Effector memory CD4-positive, alpha-beta T cell (primary cell): ENCODE data around the gene CDC20B.
"Not testable (repeated sequence)": the region's sequence is repeated elsewhere in the genome, so short reads cannot be mapped to it uniquely, and the experiment has no call there.

Source experiments
- DNase-seq, 3 donors: peaks; one replicate each; pipeline ENCODE4 v3.0.0-alpha.2; 2020
- H3K27ac ChIP-seq: 2 replicates; pipeline ENCODE4 v1.7.0; 2013; ENCODE audit warnings: mild to moderate bottlenecking, low read length, moderate library complexity; ENCODE audit not compliant: insufficient read depth, poor library complexity, severe bottlenecking
- H3K27me3 ChIP-seq: replicated peaks from 2 replicates; pipeline ENCODE4 v1.7.0; 2013; ENCODE audit warnings: mild to moderate bottlenecking, low read length; ENCODE audit not compliant: insufficient read depth, control insufficient read depth, poor library complexity, severe bottlenecking
- H3K36me3 ChIP-seq: 2 replicates; pipeline ENCODE4 v1.7.0; 2013; ENCODE audit warnings: mild to moderate bottlenecking, low read length, moderate library complexity; ENCODE audit not compliant: control insufficient read depth, insufficient read depth
- H3K4me1 ChIP-seq: 2 replicates; pipeline ENCODE4 v1.7.0; 2013; ENCODE audit warnings: low read length, mild to moderate bottlenecking; ENCODE audit not compliant: control insufficient read depth, insufficient read depth, poor library complexity, severe bottlenecking
- H3K4me3 ChIP-seq: 2 replicates; pipeline ENCODE4 v1.7.0; 2013; ENCODE audit warnings: low read length, low read depth, mild to moderate bottlenecking; ENCODE audit not compliant: insufficient read depth, poor library complexity, severe bottlenecking
- H3K9me3 ChIP-seq: 2 replicates; pipeline ENCODE4 v1.7.0; 2013; ENCODE audit warnings: mild to moderate bottlenecking, low read length, moderate library complexity; ENCODE audit not compliant: control insufficient read depth

Gene CDC20B

GRCh38 chr5:55141945-55142690 lies 30.9 kb downstream of the CDC20B start:
- H3K27ac ChIP-seq, result no peak overlapping the region
- peaks cover 3% of the 10 kb centered on the region for H3K4me1 ChIP-seq
- H3K4me3 ChIP-seq, result no peak overlapping the region
- no peak for DNase-seq
- no peaks in the 10 kb centered on the region for H3K36me3 ChIP-seq
- no peaks in the 10 kb centered on the region for H3K9me3 ChIP-seq
- no peaks in the 10 kb centered on the region for H3K27me3 ChIP-seq

GRCh38 chr5:55140908-55141665 lies 31.9 kb downstream of the CDC20B start:
- no peaks in the 10 kb centered on the region for H3K27me3 ChIP-seq
- no peak overlapping the region for H3K27ac ChIP-seq
- H3K36me3 ChIP-seq, result no peaks in the 10 kb centered on the region
- H3K4me3 ChIP-seq, result no peak overlapping the region
- H3K4me1 ChIP-seq, result no peaks in the 10 kb centered on the region
- no peaks in the 10 kb centered on the region for H3K9me3 ChIP-seq
- DNase-seq, result no peak

GRCh38 chr5:55136521-55136920 lies 36.5 kb downstream of the CDC20B start:
- H3K36me3 ChIP-seq, result no peaks in the 10 kb centered on the region
- DNase-seq, result no peak
- H3K4me3 ChIP-seq, result no peak overlapping the region
- no peaks in the 10 kb centered on the region for H3K9me3 ChIP-seq
- no peak overlapping the region for H3K27ac ChIP-seq
- peaks cover 2% of the 10 kb centered on the region for H3K4me1 ChIP-seq
- H3K27me3 ChIP-seq, result no peaks in the 10 kb centered on the region

- H3K9me3 ChIP-seq, result no peaks in the 10 kb centered on the region
- no peaks in the 10 kb centered on the region for H3K27me3 ChIP-seq
- DNase-seq, result no peak
- no peak overlapping the region for H3K4me3 ChIP-seq
- no peak overlapping the region for H3K27ac ChIP-seq
- H3K4me1 ChIP-seq, result peaks cover 2% of the 10 kb centered on the region
- no peaks in the 10 kb centered on the region for H3K36me3 ChIP-seq
These were observed 38.8 kb downstream of the CDC20B start for GRCh38 chr5:55134053-55134722.

- H3K4me3 ChIP-seq, result no peak overlapping the region
- no peak for DNase-seq
- no peaks in the 10 kb centered on the region for H3K36me3 ChIP-seq
- H3K27ac ChIP-seq, result no peak overlapping the region
- H3K4me1 ChIP-seq, result no peaks in the 10 kb centered on the region
- H3K27me3 ChIP-seq, result no peaks in the 10 kb centered on the region
- no peaks in the 10 kb centered on the region for H3K9me3 ChIP-seq
These were observed 49.6 kb downstream of the CDC20B start for GRCh38 chr5:55123365-55123764.

GRCh38 chr5:55114061-55114460 lies 58.9 kb downstream of the CDC20B start:
- Histone ChIP-seq H3K9me3 (no peaks in the 10 kb centered on the region), H3K4me3 (no peak overlapping the region), H3K4me1 (no peaks in the 10 kb centered on the region), H3K36me3 (no peaks in the 10 kb centered on the region), H3K27ac (no peak overlapping the region), H3K27me3 (no peaks in the 10 kb centered on the region)
- no peak for DNase-seq

- no peaks in the 10 kb centered on the region for H3K36me3 ChIP-seq
- no peak overlapping the region for H3K4me3 ChIP-seq
- H3K9me3 ChIP-seq, result no peaks in the 10 kb centered on the region
- no peak overlapping the region for H3K27ac ChIP-seq
- no peaks in the 10 kb centered on the region for H3K4me1 ChIP-seq
- no peak for DNase-seq
- H3K27me3 ChIP-seq, result no peaks in the 10 kb centered on the region
These were observed 59.6 kb downstream of the CDC20B start for GRCh38 chr5:55113327-55113726.

- no peaks in the 10 kb centered on the region for H3K27me3 ChIP-seq
- peaks cover 3% of the 10 kb centered on the region for H3K36me3 ChIP-seq
- H3K9me3 ChIP-seq, result no peaks in the 10 kb centered on the region
- H3K4me1 ChIP-seq, result no peaks in the 10 kb centered on the region
- DNase-seq, result no peak
- no peak overlapping the region for H3K27ac ChIP-seq
- no peak overlapping the region for H3K4me3 ChIP-seq
These were observed 62.8 kb downstream of the CDC20B start for GRCh38 chr5:55110217-55110616.

GRCh38 chr5:55108661-55109060 lies 64.3 kb downstream of the CDC20B start:
- peaks cover 15% of the 10 kb centered on the region for H3K4me1 ChIP-seq
- H3K9me3 ChIP-seq, result no peaks in the 10 kb centered on the region
- H3K27ac ChIP-seq, result no peak overlapping the region
- no peak for DNase-seq
- H3K36me3 ChIP-seq, result peaks cover 3% of the 10 kb centered on the region
- no peak overlapping the region for H3K4me3 ChIP-seq
- H3K27me3 ChIP-seq, result no peaks in the 10 kb centered on the region

GRCh38 chr5:55105976-55106375 lies 67.0 kb downstream of the CDC20B start:
- H3K4me3 ChIP-seq, DNase-seq, H3K27me3 ChIP-seq, H3K27ac ChIP-seq, H3K36me3 ChIP-seq, H3K9me3 ChIP-seq: not testable (repeated sequence)
- H3K4me1 ChIP-seq, result peaks cover 27% of the 10 kb centered on the region
